NCI-H2171 treated with DMSO at 0.1 percent for 48 hours (cell line): ENCODE data around the gene EIPR1.

Experiments
- DNase-seq: peaks from one replicate; lab custom pipeline; 2025; lab: John Stamatoyannopoulos, UW

Gene EIPR1

DNA sequence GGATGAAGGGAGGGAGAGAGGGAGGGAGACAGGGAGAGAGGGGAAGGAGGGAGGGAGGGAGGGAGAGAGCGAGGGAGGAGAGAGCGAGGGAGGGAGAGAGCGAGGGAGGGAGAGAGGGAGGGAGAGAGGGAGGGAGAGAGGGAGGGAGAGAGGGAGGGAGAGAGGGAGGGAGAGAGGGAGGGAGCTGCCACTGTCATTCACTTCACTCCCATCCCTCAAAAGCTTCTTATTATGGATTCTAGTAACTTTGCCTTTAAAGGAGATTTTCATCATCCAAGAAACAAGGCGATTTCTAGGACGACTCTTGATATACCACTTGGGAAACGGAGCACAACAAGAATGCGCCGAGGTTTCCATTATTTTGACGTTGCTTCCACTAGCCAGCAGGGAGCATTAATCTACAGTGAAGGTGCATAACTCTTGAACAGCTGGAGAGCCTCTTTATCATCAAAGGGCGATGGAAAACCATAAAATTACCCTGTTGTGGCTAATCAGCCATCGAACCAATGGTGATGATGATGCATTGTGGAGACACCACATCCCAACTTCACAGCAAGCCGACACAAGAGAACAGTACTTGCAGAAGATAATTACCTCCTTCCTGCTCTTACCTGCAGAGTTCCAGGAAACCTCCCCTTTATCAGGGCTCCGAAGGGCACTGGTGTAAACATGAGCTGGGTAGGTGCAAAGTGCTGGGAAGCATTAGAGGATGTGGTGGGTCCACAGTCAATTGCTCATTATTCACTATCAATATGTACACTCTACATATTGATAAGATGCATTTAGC is 130.5 kb downstream of the EIPR1 start:
- DNase-seq, result no peak

GRCh38 chr2:3246406-3246805 is 131.2 kb downstream of the EIPR1 start:
- DNase-seq, result no peak

- DNase-seq, result no peak
Observed at GRCh38 chr2:3244486-3244885, 133.1 kb downstream of the EIPR1 start.

GRCh38 chr2:3243804-3244203 is 133.8 kb downstream of the EIPR1 start:
- no peak for DNase-seq

- DNase-seq, result no peak
Observed at GRCh38 chr2:3242747-3243369, 134.8 kb downstream of the EIPR1 start.

GRCh38 chr2:3241971-3242746 is 135.5 kb downstream of the EIPR1 start:
- no peak for DNase-seq

DNA sequence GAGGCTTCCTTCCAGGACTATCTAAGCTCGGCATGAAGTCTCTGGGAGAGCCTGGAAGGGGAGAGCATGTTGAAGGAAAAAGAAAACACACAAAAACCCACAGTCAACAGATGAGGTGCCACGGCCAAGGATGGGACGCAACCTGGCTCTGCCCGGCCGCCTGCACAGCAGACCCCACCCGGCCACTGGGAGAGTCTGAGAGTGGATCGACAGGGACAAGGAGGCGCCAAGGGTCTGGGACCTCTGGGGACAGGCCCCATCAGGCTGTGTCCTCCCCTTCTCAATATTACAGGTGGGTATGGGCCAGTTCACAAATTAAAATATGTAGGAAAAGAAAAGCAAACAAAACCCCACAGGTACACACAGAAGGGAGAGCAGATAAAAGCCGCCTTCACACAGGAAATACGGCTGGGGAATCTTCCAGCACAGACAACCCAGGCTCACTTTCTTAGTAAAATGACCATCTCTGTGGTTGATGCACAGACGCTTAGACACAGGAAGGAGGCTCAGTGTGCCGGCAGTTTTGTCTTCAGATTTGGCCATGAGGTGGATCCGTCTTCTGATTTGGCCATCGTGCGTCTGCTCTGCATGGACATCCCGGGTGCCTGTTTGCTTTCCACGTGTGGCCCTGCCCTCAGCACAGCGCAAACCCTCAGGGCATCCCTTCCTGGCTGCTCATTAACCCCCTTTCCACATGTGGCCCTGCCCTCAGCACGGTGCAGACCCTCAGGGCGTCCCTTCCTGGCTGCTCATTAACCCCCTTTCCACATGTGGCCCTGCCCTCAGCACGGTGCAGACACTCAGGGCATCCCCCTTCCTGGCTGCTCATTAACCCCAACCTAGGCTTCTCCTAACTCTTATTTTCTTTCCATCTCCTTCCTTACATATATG is 138.4 kb downstream of the EIPR1 start:
- DNase-seq, result no peak

DNA sequence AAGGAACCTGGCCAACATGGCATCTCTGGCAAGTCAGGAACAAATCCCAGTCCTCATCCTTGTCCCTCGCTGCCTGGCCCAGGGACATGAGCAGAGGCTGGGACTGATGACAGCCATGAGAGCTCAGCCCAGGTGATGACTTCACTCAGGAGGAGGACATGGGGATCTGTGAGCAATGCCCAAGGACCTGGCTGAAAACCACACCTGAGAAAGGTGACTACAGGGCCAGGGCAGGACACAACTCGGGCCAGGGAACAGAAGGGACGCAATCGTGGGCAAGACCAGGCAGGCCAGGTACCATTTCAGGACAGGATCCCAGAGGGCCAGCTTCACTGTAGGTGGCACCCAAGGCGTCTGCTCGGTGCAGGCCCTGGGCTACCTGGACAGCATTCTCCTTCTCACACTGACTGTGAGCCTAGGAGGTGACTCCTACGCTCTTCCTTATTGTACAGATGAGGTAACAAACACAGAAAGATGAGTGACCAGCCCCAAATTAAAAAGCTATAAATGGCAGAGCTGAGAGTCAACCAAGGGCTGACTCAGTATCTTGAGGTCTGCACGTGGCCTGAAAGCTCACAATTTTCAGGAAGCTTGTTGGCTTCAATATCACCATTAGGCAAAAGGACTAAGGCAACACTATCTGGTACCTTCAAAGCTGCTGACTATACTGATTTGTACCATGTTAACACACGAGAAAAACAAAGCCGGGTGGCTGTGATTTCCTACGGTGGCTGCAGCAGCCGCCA is 141.1 kb downstream of the EIPR1 start:
- DNase-seq, result no peak

DNA sequence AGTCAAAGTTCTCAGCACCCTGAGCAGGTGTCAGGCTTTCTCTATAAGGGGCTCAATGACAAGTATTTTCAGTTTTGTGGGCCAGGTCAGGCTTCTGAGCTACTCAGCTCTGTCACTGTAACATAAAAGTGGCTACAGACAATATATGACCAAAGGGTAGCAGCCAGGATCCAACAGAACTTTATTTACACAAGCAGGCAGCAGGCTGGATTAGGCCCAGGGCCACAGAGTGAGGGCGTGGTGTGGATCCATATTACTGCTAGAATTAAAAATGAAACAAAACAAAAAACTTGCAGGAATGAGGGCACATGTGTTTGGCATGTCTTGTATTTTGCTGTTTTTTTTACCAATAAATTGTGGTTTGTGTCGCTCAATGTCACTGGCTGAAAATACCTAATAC is 143.7 kb downstream of the EIPR1 start:
- DNase-seq, result no peak

DNA sequence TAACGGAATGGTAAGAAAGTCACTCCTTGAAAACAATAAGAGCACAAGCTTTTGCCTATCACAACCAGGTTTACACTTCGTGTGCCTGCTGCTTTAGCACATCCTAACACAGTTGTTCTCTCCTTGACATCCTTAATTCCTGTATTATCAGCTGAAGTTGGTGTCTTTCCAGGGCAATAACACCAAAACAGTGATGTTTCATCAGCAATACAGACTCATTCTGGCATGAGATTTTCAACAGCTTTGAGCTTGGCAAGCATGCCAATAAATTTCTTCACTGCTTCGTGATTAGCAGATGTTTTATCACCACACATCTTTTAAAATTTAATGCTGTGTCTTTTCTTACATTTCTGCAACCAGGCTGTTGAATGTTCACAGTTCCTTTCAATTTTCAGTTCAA is 148.4 kb downstream of the EIPR1 start:
- no peak for DNase-seq

DNA sequence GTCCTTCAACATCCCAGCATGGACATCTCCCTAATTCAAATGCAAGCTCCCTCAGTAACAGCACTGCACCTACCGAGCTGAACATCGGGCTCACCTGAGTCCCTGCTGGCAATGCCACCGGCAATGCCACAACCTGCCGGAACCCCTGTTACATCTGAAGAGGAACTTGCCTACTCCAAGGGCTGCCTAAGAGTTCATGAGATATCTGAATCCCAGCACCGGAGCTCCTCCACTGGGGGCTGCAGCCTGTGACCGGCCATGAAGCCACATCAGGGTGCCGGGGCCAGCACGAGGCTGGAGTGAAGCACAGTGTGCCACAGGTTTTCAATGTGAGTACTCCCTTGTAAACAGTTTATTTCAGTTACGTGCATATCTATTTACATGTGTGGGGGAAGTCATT is 152.9 kb downstream of the EIPR1 start:
- no peak for DNase-seq

- DNase-seq, result no peak
Observed at GRCh38 chr2:3223080-3223923, 154.3 kb downstream of the EIPR1 start.

DNA sequence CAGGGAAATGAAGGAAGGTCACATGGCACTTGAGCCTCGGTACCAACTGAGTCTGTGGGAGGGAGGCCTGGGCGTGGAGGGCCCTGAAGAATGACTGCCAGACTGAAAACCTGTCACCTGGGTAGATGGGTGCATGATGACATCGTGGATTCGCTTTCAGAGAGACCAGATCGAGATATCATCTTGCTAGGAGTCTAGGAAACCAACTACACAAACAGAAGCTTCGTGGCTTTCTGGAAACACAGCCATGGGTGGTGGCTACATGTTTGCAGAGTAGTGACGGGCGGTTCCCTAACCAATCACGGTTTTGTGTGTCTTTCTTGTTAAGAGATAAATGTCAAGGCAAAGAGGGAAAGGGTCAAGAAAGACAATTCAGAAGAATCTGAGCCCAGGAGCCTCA is 155.0 kb downstream of the EIPR1 start:
- no peak for DNase-seq

GRCh38 chr2:3219536-3219935 is 158.1 kb downstream of the EIPR1 start:
- DNase-seq, result no peak

DNA sequence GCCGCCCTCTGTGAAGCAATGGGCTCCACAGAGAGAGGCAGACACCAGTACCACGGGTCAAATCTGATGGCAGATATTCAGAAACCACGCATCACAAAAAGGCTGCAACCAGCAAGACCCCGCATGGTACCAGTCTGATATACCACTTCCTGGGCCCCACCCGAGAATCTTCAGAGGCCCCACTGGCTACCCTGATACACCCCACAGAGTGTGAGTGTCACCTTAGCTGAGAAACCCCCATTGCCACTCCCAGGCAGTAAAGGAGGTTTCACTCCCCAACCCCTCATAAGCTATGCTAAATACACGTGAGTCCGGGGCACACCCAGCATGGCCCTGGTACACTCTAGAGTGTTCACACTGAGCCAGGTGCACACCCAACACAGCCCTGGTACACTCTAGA is 160.0 kb downstream of the EIPR1 start:
- no peak for DNase-seq

DNA sequence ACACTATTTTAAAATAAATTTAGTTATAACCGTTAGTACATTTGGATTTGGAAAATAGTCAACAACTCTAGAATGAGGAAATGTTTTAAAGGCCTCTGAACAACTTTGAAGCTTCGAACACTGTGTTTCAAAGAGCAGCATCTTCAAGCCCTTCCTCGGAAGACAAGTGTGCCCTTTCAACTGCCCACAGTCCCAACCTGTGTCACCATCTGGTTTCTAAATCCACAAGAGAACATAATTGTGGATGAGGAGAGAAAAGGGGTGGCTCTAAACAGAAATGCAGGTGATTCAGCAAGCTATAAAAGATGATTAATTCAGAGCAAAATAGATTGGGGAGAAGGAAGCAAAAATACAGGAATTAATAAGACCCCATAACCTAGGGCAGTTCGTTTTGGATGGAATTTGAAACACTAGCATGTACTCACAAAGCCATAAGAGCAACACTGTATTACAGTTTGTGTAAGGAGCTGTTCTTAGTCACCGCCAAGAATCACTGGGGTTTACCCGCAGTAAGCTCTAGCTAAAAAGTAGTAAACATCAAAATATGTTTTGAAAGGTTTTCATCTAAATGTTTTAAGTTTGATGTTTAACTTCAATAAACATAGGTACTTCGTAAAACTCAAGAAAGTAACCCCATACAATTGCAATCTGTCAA is 160.7 kb downstream of the EIPR1 start:
- no peak for DNase-seq

DNA sequence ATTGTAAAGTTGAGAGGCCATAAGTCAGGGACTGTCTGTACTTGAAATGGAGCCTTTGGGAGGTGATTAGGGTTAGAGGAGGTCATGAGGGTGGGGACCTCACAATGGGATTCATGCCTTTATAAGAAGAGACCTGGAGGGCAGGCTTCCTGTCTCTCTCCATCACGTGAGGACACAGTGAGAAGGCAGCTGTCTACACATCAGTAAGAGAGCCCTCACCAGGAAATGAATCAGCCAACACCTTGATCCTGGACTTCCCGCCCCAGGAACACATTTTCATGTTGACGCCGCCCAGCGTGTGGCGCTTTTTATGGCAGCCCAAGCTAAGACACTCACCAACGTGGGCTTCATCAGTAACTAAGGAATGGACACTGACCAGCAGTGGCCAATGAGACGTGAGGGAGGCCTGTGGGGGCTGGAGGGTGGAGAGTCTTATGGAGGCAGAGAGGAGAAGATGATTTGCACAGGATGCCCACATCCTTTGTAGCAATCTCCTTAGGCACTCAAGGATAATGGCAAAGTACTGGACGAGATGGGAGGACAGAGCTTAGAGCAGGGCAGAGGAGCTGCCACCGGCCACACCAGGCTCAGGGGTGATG is 162.7 kb downstream of the EIPR1 start:
- DNase-seq, result no peak

- no peak for DNase-seq
Observed at GRCh38 chr2:3214065-3214464, 163.6 kb downstream of the EIPR1 start.

DNA sequence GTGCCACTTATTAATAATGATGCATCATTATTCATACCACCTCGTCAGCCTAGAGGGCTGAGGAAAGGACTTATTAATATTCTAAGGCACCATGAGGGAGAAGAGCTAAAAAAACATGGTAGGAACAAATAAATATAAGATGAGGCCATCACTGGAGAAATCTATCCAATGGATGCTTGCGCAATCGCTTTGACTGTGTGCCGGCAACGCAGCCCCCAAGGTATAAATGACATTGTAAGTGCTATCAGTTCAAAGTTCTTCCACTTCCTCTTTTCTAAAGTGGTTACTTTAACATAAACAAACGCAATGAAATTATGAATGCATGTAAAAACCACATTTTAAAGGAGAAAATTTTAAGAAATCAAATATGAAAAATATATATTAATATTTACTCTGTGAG is 164.6 kb downstream of the EIPR1 start:
- no peak for DNase-seq

DNA sequence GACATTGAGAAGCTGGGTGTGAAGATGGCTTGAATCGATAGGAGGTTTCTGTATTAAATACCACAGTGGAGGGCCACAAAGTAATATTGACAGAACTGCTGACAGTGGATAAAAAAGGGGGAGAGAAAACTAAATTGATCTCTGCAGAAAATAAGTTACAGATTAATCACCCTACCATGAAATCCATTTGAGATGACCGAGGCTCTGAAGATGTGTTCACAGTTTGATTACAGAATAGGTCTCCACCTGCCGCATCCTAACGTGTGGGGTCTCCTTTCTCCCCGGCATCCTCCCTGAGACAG is 165.6 kb downstream of the EIPR1 start:
- DNase-seq, result no peak
